SK-N-SH treated with all-trans-retinoic acid at 6 μM for 48 hours (cell line): ENCODE measurements around the gene ERVW-1.

ENCODE experiments used
- ATAC-seq: fragments of 200-7000 bp; cut with Tn5 transposase; 3 replicates; pipeline ENCODE4 v1.9.1; 2020; ENCODE audit warnings: mild to moderate bottlenecking, moderate library complexity
- ARNTL ChIP-seq: fragments of 450-650 bp; formaldehyde crosslinking; IDR thresholded peaks from 2 replicates; pipeline ENCODE4 v1.5.0; 2020; ENCODE audit warnings: low read depth, mild to moderate bottlenecking, moderate library complexity, borderline replicate concordance
- BACH2 ChIP-seq: fragments of 250-450 bp; sonication (Bioruptor Pico); IDR thresholded peaks from 2 replicates; pipeline ENCODE4 v1.9.0; 2021; ENCODE audit warnings: mild to moderate bottlenecking, borderline replicate concordance
- CREB5 ChIP-seq: fragments of 250-450 bp; sonication (Bioruptor Pico); IDR thresholded peaks from 2 replicates; pipeline ENCODE4 v1.5.1; 2020; ENCODE audit warnings: low read depth, mild to moderate bottlenecking, moderate library complexity
- CSDC2 ChIP-seq: fragments of 250-450 bp; sonication (Bioruptor Pico); IDR thresholded peaks from 2 replicates; pipeline ENCODE4 v1.5.0; 2020; ENCODE audit warnings: mild to moderate bottlenecking, moderate library complexity
- CSRNP3 ChIP-seq: fragments of 250-450 bp; sonication (Bioruptor Pico); IDR thresholded peaks from 2 replicates; pipeline ENCODE4 v1.5.1; 2021; ENCODE audit warnings: mild to moderate bottlenecking, moderate library complexity
- ESRRG ChIP-seq: fragments of 250-450 bp; sonication (Bioruptor Pico); IDR thresholded peaks from 2 replicates; pipeline ENCODE4 v1.6.1; 2021; ENCODE audit warnings: mild to moderate bottlenecking
- GLIS3 ChIP-seq: fragments of 250-450 bp; sonication (Bioruptor Pico); IDR thresholded peaks from 2 replicates; pipeline ENCODE4 v1.5.0; 2020; ENCODE audit warnings: mild to moderate bottlenecking, moderate library complexity
- ISL1 ChIP-seq: fragments of 250-450 bp; sonication (Bioruptor Pico); IDR thresholded peaks from 2 replicates; pipeline ENCODE4 v2.1.2; 2022; ENCODE audit warnings: mild to moderate bottlenecking, moderate library complexity
- OSR1 ChIP-seq: fragments of 250-450 bp; sonication (Bioruptor Pico); IDR thresholded peaks from 2 replicates; pipeline ENCODE4 v1.8.0; 2022; ENCODE audit warnings: moderate library complexity, mild to moderate bottlenecking, inconsistent platforms
- PATZ1 ChIP-seq: fragments of 250-450 bp; sonication (Bioruptor Pico); IDR thresholded peaks from 2 replicates; pipeline ENCODE4 v1.8.0; 2020; ENCODE audit warnings: mild to moderate bottlenecking, moderate library complexity, borderline replicate concordance
- POU6F1 ChIP-seq: fragments of 250-450 bp; sonication (Bioruptor Pico); IDR thresholded peaks from 2 replicates; pipeline ENCODE4 v1.8.0; 2021; ENCODE audit warnings: low read depth, mild to moderate bottlenecking, moderate library complexity, borderline replicate concordance
- PPARA ChIP-seq: fragments of 250-450 bp; sonication (Bioruptor Pico); IDR thresholded peaks from 2 replicates; pipeline ENCODE4 v1.5.0; 2020; ENCODE audit warnings: mild to moderate bottlenecking, borderline replicate concordance
- RARB ChIP-seq: fragments of 250-450 bp; sonication (Bioruptor Pico); IDR thresholded peaks from 2 replicates; pipeline ENCODE4 v1.8.0; 2021; ENCODE audit warnings: mild to moderate bottlenecking, moderate library complexity
- SNAI2 ChIP-seq: fragments of 250-450 bp; sonication (Bioruptor Pico); IDR thresholded peaks from 2 replicates; pipeline ENCODE4 v1.5.0; 2020; ENCODE audit warnings: mild to moderate bottlenecking, moderate library complexity
- TCF4 ChIP-seq: fragments of 250-450 bp; sonication (Bioruptor Pico); IDR thresholded peaks from 2 replicates; pipeline ENCODE4 v1.8.0; 2021; ENCODE audit warnings: mild to moderate bottlenecking, moderate library complexity, borderline replicate concordance
- TSHZ2 ChIP-seq: fragments of 250-450 bp; sonication (Bioruptor Pico); IDR thresholded peaks from 2 replicates; pipeline ENCODE4 v1.5.0; 2020; ENCODE audit warnings: mild to moderate bottlenecking, moderate library complexity
- ZC3H10 ChIP-seq: fragments of 250-450 bp; sonication (Bioruptor Pico); IDR thresholded peaks from 2 replicates; pipeline ENCODE4 v1.5.1; 2021; ENCODE audit warnings: mild to moderate bottlenecking, moderate library complexity
- ZFP3 ChIP-seq: fragments of 250-450 bp; sonication (Bioruptor Pico); IDR thresholded peaks from 2 replicates; pipeline ENCODE4 v1.5.0; 2020; ENCODE audit warnings: mild to moderate bottlenecking, moderate library complexity
- ZFP30 ChIP-seq: fragments of 450-650 bp; formaldehyde crosslinking; IDR thresholded peaks from 2 replicates; pipeline ENCODE4 v1.5.0; 2022; ENCODE audit warnings: mild to moderate bottlenecking, moderate library complexity
- ZNF565 ChIP-seq: fragments of 450-650 bp; formaldehyde crosslinking; conservative IDR thresholded peaks from 2 replicates; pipeline ENCODE4 v1.5.0; 2020; ENCODE audit warnings: low read depth, mild to moderate bottlenecking, moderate library complexity
- ZNF70 ChIP-seq: fragments of 450-650 bp; formaldehyde crosslinking; IDR thresholded peaks from 2 replicates; pipeline ENCODE4 v1.5.0; 2020; ENCODE audit warnings: mild to moderate bottlenecking, moderate library complexity
- ZNF8 ChIP-seq: fragments of 450-650 bp; formaldehyde crosslinking; IDR thresholded peaks from 2 replicates; pipeline ENCODE4 v1.5.0; 2020; ENCODE audit warnings: mild to moderate bottlenecking, moderate library complexity

Gene ERVW-1

GRCh38 chr7:92504563-92504962 is 26.8 kb upstream of the ERVW-1 start:
- TF ChIP-seq CREB5 (CRISPR knock-in tag) (no peak), CSRNP3 (no peak), TSHZ2 (CRISPR knock-in tag) (no peak), GLIS3 (CRISPR knock-in tag) (no peak), ISL1 (CRISPR knock-in tag) (no peak), ARNTL (no peak), ZC3H10 (no peak), ESRRG (CRISPR knock-in tag) (no peak), ZNF565 (CRISPR knock-in tag) (no peak), TCF4 (CRISPR knock-in tag) (no peak), RARB (CRISPR knock-in tag) (no peak), OSR1 (CRISPR knock-in tag) (no peak), ZFP30 (CRISPR knock-in tag) (no peak), PPARA (CRISPR knock-in tag) (no peak), ZNF70 (CRISPR knock-in tag) (no peak), ZFP3 (CRISPR knock-in tag) (no peak), ZNF8 (CRISPR knock-in tag) (no peak), CSDC2 (CRISPR knock-in tag) (no peak), POU6F1 (no peak)
- TF ChIP-seq, all 23 proteins: peak for 0
- ATAC-seq: no peak

- TF ChIP-seq ZC3H10 (no peak), PPARA (CRISPR knock-in tag) (no peak), ZFP3 (CRISPR knock-in tag) (no peak), GLIS3 (CRISPR knock-in tag) (no peak), PATZ1 (CRISPR knock-in tag) (no peak), ZNF565 (CRISPR knock-in tag) (no peak), TSHZ2 (CRISPR knock-in tag) (no peak), ZNF70 (CRISPR knock-in tag) (no peak), ZFP30 (CRISPR knock-in tag) (no peak), BACH2 (CRISPR knock-in tag) (no peak), CSDC2 (CRISPR knock-in tag) (no peak), CSRNP3 (no peak), ARNTL (no peak), ISL1 (CRISPR knock-in tag) (no peak), ESRRG (CRISPR knock-in tag) (no peak), TCF4 (CRISPR knock-in tag) (no peak), SNAI2 (no peak), CREB5 (CRISPR knock-in tag) (no peak)
- no peak for ATAC-seq
Observed at GRCh38 chr7:92503767-92504166, 26.0 kb upstream of the ERVW-1 start.
